CD4-positive, alpha-beta T cell treated with Interleukin-15 for 1 hour (primary cell): ENCODE measurements around the gene GORASP1.

Experiments used
- DNase-seq: peaks from one replicate; pipeline ENCODE4 v3.0.0-alpha.2; 2020

GORASP1 gene

DNA sequence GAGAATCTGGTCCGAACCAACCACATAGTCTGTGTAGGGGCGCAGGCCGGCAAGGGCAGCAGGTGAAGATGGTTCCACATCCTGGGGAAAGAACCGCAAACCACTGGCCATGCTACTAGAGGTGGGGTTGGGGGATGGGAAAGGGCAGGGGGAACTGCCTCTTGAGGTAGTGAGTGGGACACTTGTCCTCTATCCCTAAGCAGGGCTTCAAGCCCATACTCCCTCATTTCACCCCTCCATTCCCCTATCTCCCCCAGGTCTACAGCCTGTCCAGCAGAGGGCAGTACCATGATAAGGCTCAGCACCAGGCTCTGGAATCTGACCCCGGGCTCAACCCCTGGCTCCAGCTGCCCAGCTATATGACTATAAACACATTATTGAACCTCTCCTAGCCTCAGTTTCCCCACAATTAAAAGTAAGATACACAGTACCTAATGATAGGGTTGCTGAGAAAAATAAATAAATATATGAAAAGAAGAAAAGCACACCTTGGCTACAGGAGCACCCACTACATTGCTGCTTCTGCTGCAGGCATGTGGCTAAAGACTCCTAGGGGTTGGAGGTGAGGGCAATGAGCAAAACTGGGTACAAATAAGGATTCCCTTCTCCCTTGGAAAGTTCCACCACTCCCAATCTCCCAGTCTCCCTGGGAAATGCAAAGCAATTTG is 6.3 kb downstream of the GORASP1 start:
- peak; percentile 56 for DNase-seq

DNA sequence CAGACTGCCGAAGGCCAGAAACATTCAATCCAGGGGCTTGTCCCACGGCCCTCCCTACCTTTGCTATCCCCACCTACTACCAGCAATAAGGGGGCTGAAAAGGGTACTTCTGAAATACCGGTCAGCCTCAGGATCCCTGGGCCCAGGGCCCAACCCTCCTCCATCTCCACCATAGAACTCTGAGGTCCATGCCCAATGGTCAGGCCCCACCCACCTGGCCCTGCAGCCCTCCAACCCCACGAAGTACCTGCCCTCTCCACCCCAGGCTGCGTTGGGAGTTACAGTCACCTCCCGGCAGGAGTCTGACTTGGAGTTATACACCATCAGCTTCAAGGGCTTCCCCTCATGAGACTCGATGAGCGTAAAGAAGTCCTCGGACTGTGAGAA is 6.9 kb downstream of the GORASP1 start:
- no peak for DNase-seq

DNA sequence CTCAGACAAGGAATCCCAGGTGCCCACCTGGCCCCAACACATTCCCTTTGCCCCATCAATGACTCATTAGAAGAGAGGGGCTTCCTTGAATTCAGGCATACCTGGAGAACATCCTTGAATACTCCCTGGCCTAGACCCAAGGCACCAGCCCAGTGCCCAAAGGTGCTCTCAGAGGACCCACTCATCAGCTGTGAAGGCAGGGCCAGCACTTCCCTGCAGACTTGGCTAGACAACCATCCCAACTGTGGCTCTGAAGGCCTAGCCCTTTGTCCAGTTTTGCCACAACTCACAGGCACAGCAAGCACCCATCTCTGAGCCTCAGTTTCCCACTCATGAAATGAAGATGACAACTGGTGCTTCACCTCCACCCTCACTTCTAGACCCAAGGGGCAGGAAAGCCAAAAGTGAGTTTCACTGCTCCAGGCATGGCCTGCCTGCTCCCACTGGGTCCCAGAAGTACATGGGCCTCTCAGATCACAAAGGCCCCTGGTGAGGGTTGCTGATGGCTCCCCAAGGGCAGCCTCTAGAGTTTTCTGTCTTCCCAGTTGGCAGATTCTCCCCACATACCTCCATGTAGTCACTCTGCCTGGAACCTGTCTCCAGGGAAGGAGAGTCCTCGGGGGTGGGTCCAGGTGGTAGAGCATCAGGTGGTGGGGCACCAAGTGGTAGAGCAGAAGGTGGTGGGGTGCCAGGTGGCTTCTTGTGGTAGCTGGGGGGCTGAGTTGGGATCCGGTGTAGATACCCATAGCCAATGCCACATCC is 7.5 kb downstream of the GORASP1 start:
- no peak for DNase-seq

DNA sequence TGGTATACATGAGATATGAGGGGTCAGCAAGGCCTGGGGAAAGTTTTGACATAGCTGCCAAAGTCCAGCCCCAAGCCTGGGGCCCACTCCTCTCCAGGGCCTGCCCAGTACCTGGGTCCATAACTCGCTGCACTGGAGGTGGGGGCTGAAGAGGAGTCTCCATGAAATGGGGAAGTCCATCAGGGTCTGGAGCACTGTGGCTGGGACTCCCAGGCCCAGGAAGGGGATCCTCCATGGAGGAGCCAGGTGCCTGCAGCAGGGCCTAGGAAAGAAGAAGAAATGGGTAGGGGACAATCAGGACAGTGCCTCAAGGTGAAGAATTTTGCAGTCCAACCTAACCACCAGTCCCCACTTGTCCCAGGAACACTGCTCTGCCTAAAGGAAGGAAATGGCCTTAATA is 8.2 kb downstream of the GORASP1 start:
- no peak for DNase-seq

DNA sequence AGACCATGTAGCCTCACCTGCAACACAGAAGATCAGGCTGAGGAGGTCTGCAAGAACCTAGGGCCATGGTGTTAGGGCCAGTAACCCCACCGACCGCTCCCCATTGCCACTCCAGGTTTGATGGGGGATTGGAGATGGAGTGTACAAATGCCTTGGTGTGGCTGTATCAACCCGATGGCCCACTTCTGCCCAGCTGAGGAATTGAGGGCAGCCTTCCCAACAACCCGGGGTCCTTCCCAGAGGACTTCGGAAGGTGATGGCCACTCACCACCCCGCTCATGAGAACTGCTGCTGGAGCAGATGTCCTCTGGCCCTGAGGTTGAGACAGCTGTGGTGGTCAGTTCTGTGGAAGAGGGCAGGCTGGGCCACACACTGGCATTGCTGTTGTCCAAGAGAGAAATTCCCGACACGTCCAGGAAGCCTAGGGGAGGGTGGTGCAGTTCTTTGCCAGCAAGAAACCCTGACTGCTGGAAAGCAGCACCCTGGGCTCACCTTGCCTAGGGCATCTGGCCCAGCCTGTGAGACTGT is 8.9 kb downstream of the GORASP1 start:
- no peak for DNase-seq

DNA sequence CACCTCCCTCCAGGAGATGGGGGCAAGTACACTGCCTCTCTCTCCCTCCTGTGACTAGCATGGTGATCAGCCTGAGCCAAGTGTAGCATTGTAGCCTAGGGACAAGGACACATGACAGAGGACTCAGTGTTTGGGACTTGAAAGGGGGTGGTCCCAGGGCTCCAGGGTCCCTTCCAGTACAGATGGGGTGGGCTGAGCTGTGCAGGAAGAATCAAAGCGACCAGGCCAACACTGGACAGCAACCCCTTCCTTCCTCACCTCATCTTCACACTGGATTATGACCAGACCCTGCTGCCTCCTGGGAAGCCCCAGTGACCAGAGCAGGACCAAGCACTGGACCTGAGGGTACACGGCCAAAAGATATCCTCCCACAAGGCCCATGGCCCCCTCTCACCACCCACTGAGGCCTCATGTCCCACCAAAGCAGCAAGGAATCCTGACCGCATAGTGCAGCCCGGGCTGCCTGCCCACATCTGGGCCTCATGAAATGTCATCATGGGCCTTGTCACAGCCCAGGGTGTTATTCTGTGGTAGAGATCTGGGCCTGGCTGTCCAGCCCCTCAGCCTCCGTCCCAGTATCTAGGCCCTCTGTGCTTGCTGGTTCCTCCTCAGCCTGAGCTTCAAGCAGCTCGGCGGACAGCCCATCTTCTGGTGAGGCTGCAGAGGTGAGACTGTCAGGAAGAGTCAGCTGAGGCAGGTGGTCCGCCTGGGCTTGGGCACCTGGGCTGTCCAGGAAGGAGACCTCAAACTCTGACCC is 9.5 kb downstream of the GORASP1 start:
- no peak for DNase-seq

DNA sequence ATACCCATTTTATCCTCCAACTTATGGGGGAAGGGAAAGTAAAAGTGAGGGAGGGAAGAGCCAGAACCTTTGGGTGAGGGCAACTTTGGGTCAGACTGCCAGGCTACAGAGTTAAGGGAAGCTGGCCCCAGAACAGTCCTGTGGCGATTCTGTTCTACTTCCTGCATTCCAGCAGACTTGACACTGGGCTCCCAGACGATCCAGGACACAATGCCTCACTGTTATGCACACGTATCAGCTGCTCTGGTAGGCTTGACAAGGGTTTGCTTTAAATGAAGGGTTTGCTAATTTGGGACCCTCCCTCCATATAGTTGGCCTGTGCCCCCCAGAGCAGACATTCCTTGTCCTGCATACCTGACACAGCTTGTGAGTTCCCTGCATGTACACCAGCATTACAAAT is 10.7 kb downstream of the GORASP1 start:
- DNase-seq: no peak

DNA sequence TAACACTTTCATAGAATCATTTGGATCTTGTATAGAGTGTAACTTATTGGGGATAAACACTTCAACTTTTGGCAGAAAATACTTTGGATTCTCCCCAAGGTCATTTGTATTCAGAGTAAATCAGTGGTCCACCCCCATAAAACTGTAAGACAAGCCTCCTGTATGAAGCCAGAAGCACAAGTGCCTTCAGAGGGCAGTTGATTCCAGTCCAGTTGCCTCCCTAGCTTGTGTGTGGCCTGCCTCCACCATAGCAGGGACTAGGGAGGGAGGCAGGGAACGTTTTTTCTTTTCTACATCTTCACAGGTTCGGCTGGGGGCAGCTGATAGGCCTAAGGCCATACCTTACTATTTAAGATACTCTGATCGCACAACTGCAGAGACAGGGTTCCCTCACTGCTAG is 11.6 kb downstream of the GORASP1 start:
- DNase-seq: no peak

DNA sequence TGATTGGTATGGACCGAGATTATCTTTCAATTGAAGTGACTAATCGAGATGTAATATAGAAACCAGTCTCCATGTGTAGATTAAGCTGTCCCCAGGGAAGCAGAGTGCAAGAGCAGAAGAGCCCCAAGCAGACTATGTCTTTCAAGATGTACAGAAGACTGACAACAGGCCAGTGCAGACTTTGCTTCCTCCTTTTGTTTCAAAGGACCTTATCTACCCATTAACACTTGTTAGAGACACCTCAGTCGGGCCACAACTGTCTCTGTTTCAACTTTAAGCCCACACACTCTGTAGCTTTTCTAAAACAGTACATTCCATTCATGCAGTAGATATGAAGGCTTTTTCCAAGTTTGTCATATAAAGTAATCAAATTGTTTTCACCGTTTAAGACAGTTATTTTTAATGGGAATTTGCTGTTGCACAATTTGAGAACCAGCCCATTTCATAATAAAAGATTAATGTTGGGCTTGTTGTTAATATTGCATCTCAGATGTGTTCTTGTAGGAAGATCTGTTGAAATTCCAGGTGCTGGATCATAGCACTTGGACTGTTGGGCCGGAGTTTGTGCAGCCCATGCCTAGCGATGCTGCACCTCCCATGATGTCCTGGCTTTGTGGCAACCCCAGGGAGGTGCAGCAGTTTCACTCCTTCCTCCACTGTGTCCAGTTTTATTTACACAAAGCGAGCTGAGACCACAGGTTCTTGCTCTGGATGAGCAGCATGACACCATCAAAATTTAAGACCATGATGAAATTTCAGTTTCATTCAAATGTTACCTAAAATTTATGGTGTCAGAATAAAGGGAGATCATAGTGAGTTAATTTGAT is 12.4 kb downstream of the GORASP1 start:
- DNase-seq: no peak

DNA sequence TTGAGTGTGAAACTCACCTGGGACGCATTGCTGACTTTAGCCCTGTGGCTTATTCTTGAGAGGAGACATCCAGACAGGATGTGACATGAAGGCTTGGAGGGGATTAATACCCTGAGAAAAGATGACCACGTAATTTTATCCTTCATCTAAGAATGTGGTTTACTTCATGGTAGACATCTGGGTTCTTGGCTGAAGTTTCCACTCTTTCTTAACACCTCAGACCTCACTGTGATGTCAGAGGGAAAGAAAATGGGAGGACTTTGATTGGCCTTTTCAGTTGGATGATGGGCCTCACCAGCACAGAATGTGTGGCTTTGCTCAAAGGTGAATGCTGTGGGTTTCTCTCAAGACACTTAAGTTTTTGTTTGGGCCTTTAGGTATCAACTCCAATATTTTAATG is 16.5 kb downstream of the GORASP1 start:
- no peak for DNase-seq

DNA sequence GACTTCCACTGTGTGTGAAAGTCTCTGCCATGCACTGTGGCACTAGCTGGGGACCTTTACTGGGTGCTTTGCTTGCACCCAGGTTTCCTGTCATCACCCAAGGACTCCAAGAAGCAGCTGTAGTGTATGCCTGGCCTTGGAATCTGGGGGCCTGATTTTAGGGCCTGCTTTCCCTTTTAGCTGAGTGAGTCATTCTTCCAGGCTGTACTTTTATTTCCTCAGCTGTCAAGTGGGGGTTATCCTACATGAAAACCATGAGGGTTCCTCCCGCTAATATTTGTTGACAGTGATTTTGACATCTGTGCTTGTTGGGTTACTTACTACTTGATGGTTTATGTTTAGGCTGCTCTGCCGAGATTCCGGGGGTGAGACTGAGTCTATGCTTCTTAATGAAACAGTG is 18.5 kb downstream of the GORASP1 start:
- DNase-seq: no peak

DNA sequence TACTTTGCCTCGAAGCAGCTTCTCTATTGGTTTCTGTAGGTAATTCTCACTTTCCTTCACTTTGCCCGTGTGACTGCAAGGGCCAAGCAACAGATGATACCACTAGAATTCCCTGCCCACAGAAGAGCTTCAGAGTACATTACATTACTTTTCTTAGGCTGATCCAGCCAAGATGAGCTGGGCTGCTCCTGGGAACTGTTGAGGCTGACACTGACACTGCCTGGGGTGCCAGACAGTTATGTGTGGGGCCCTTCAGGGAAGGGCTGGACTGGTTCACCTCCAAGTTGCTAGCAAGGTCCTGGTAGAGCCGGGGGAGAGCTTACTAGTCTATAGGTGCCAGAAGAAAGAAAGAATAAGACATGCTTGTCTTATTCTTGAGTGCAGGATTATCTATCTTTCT is 19.0 kb downstream of the GORASP1 start:
- no peak for DNase-seq

DNA sequence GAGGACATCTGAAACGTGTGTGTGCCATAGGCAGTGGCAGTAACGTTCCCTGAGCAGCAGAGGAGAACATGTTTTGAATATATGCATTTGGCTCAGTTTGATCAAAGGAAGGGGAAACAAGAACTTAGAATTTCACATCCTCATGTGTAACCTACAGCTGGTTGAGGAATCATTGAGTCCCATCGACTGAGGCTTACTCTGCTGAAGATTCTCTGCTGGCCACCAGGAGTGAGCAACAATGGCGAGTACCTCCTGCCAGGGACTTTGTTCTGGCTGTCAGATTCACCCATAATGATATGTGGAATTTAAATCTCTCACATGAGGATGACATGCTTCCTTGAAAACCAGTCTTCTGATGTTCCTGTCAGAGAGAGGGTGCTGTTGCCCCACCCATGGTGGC is 21.3 kb downstream of the GORASP1 start:
- no peak for DNase-seq

DNA sequence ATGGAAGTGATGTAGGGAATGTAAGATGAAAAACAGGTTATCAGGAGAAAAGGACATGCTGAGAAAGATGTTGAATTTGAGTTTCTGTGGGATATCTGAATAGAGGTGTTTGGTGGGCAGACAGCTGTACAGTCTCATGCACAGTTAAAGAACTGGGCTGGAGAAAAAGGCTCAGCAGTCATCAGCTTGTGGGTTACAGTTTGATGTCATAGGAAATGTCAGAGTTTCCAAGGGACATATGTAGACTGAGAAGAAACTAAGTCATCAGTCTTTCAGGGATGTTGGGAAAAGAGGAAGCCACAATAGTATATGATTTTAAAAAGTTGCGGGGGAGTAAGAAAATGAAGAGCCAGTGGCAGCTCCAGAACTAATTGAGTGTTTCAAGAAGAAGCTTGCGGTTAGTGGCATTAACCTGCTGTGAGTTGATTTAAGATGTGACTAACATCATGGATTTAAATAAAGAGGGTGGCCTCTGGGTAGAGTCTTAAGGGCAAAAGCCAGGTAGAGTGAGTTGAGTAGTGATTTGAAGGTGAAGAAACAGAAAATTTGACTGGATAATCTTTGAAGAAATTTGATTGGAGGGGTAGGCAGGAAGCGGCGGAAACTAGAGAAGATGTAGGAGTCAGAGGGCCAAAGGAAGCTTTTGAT is 24.6 kb downstream of the GORASP1 start:
- DNase-seq: no peak

DNA sequence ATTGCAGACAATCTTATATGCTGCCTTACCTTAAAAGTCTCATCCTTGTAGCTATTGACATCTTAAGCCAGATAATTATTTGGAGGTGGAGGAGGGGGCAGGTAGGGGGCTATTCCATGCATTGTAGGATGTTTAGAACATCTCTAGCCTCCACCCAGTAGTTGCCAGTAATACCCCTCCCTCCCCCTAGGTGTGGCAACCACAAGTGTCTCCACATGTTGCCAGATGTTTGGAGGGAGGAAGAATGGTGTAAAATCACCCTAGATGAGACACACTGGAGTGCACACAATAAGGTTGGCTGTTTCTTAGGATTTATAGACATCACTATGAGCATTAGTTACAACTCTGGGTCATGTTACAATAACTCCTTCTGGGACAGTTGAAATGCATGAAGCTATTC is 27.4 kb downstream of the GORASP1 start:
- DNase-seq: no peak

DNA sequence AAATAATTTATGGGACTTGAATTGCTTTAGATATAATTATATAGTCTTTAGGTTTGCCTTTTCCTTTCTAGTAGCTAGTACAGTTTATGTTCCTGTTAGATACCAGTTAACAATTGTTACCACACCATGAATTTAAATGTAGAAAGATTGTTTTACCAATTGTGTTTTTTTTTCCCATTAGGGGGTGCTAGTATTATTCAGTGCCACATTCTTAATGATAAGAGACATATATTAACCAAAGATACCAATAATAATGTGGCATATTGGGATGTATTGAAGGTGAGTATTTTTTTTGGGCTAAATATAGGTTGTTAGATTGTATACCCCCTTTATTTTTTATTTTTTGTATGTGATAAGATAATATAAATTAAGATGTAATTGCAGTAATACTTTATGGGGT is 27.9 kb downstream of the GORASP1 start:
- no peak for DNase-seq

DNA sequence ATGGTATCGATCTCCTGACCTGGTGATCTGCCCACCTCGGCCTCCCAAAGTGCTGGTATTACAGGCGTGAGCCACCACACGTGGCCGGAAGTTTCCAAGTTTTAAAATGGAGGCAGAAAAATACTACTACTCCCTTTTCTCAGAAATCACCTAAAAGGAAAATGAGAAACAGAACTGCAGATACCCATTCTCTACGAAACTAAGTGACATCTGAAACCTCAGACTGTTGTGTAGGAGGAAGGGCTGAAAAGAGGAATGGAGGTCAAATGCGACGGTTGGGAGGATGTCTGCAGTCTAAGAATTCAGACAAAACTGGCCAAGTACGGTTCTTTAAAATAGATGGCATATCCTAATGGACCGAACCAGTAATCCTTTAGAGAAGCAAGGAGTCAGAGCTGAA is 31.5 kb downstream of the GORASP1 start:
- DNase-seq: no peak

DNA sequence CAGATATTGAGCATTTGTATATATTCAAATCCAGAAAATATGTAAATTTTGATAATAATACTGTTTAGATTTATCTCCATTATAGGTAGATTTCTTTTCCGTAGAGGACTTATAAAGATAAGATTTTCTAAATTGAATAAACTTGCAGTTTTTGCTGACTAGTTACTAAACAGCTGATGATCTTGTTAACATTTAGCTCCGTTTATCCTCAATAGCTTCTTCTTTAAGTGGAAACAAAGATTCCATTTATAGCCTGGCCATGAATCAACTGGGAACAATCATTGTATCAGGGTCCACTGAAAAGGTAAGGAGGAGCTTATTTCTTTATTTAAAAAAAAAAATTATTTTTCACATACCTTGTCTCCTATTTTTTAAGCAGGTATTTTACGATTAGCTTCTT is 38.9 kb downstream of the GORASP1 start:
- DNase-seq: no peak

DNA sequence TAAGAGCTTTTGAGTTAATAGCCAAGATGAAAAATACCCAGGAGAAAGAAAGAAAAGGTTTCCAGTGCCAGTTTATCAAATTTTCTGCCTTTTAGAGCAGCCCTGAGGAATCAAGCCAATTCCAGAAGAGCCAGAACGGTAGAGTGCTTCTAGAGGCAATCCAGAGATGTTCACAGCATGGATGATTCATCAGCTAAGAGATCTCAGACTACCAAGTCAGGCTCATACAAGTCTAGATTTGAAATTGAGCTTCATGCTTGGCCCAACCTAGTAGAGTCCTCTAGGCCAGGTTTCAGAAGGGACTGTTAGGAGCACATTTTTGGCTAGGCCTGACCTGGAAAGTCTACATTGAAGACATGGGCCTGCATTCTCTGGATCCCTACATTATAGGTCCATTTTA is 40.1 kb downstream of the GORASP1 start:
- DNase-seq: no peak

DNA sequence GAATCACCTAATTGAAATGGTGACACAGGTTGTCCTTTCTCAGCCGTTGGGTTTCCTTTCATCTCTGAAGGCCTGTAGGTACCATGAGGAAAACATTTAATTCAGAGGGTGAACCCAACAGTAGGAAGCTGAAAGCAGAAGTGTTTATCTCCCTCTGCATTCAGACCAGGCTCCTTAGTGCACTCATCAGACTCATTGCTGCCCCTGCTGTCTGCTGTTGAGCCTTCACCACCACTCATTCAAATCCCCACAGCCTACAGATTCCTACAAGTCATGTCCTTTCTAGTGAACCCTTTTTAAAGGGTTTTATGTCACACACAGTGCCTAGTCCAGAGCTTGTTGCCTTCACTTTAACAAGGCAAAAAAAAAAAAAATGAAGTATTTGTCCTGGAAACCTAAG is 42.2 kb downstream of the GORASP1 start:
- DNase-seq: peak; percentile 46

DNA sequence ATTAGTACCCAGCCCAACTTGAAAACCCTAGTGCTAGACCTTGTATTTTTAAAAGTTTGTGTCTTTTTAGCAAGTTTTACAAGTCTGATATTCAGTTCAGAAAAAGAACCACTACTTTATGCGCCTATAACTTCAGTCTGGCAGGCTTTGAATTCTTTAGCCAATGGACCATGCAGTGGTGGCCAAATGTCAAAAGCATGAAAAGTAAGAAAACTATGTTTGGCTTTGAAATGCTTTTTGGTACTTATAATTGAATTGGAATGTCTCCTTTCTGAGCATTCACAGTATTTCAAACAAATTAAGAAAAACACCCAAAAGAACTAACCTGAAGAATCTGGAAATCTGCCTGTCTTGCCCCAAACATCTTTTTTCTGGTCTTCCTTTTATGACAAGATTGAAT is 42.8 kb downstream of the GORASP1 start:
- no peak for DNase-seq

DNA sequence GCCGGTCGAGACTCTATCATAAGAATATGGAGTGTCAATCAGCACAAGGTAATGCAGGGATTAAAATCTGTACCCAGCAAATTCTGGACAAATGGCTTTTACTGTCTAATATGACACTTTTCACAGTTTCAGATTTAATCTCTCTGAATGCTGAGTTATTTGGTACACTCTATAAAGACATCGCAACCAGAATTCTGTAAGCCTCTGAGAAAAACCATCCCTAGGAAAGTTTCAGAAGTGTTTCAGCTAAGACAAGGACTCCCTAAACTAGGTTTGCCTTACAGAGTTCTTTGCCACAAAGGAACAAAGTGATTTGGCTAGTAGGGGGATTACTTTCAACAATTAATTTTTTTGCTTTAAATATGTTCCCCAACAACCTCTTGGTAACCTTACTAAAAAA is 44.3 kb downstream of the GORASP1 start:
- no peak for DNase-seq

DNA sequence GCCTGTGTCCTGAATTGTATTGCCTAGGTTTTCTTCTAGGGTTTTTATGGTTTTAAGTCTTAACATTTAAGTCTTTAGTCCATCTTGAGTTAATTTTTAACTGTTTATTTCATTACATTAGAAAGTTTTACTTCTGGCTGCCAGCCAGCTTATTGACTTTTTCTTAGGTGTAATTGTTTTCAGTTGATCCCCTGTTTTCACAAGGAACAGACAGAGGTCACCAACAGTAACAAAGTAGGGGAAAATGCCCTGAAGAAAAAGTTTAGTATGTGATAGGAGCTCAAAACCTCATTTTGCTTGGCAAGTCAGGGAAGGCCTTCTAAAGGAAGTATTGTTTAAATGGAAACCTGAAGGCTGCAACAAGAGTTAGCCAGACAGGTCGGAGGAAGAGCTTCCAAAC is 45.2 kb downstream of the GORASP1 start:
- DNase-seq: no peak
